GM23338 (cell line): ENCODE measurements around the gene VEGFC. TPM values are rescaled to one million over a fixed set of nuclear protein-coding genes. Genes with fewer than 3 reads are reported as not detected.

Experiments
- ATAC-seq: fragments of 200-7000 bp; cut with Tn5 transposase; 3 replicates; pipeline ENCODE4 v1.9.1; 2020
- DNase-seq: peaks from one replicate; pipeline ENCODE4 v3.0.0-alpha.2; 2015; ENCODE audit warnings: low spot score
- H2AFZ ChIP-seq: fragments of 200-600 bp; sonication (generic); 2 replicates; pipeline ENCODE4 v1.8.0; 2016; ENCODE audit warnings: antibody characterized with exemption, mild to moderate bottlenecking, moderate library complexity
- H3F3A ChIP-seq: fragments of 200-600 bp; sonication (generic); replicated peaks from 2 replicates; pipeline ENCODE4 v1.8.0; 2017; ENCODE audit warnings: antibody characterized with exemption, mixed run types, low read depth
- H3K27ac ChIP-seq: fragments of 200-600 bp; sonication (generic); 2 replicates; pipeline ENCODE4 v1.6.1; 2016; ENCODE audit warnings: low read depth
- H3K27me3 ChIP-seq: fragments of 200-600 bp; sonication (generic); 2 replicates; pipeline ENCODE4 v1.8.0; 2016; ENCODE audit warnings: mild to moderate bottlenecking, mixed run types, moderate library complexity; ENCODE audit not compliant: insufficient read depth
- H3K36me3 ChIP-seq: fragments of 200-600 bp; sonication (generic); 2 replicates; pipeline ENCODE4 v1.8.0; 2016; ENCODE audit warnings: mild to moderate bottlenecking; ENCODE audit not compliant: insufficient read depth
- H3K4me1 ChIP-seq: fragments of 200-600 bp; sonication (generic); 2 replicates; pipeline ENCODE4 v1.8.0; 2016; ENCODE audit warnings: mild to moderate bottlenecking, moderate library complexity; ENCODE audit not compliant: insufficient read depth
- H3K4me2 ChIP-seq: fragments of 200-600 bp; sonication (generic); 2 replicates; pipeline ENCODE4 v1.7.1; 2017; ENCODE audit warnings: mixed run types
- H3K4me3 ChIP-seq: fragments of 200-600 bp; sonication (generic); 2 replicates; pipeline ENCODE4 v1.6.1; 2016; ENCODE audit warnings: mixed run types
- H3K79me2 ChIP-seq: fragments of 200-600 bp; sonication (generic); replicated peaks from 2 replicates; pipeline ENCODE4 v1.8.0; 2017; ENCODE audit warnings: mild to moderate bottlenecking; ENCODE audit not compliant: insufficient read depth
- H3K9me2 ChIP-seq: fragments of 200-600 bp; sonication (generic); 2 replicates; pipeline ENCODE4 v1.8.0; 2017; ENCODE audit not compliant: insufficient read depth
- H4K20me1 ChIP-seq: fragments of 200-600 bp; sonication (generic); replicated peaks from 2 replicates; pipeline ENCODE4 v1.8.0; 2017; ENCODE audit warnings: mild to moderate bottlenecking; ENCODE audit not compliant: insufficient read depth
- H3K27ac Mint-ChIP-seq: 2 replicates; pipeline ENCODE4 v1.8.0; 2020; ENCODE audit warnings: inconsistent platforms, mild to moderate bottlenecking, moderate library complexity, mixed read lengths
- H3K27me3 Mint-ChIP-seq: 3 replicates; pipeline ENCODE4 v1.8.0; 2022; ENCODE audit warnings: low read depth, mild to moderate bottlenecking, moderate library complexity, mixed read lengths, inconsistent platforms; ENCODE audit not compliant: insufficient read depth, poor library complexity
- H3K36me3 Mint-ChIP-seq: 3 replicates; pipeline ENCODE4 v1.8.0; 2021; ENCODE audit warnings: low read depth, mild to moderate bottlenecking, inconsistent platforms, moderate library complexity, mixed read lengths
- H3K4me1 Mint-ChIP-seq: 3 replicates; pipeline ENCODE4 v1.8.0; 2020; ENCODE audit warnings: mild to moderate bottlenecking, inconsistent platforms, mixed read lengths
- H3K4me3 Mint-ChIP-seq: 3 replicates; pipeline ENCODE4 v1.8.0; 2021; ENCODE audit warnings: moderate library complexity, mild to moderate bottlenecking, inconsistent platforms, mixed read lengths
- H3K9me3 Mint-ChIP-seq: 3 replicates; pipeline ENCODE4 v1.8.0; 2020; ENCODE audit warnings: moderate library complexity, mild to moderate bottlenecking, inconsistent platforms, mixed read lengths
- CREB1 ChIP-seq: fragments of 250-450 bp; sonication (Bioruptor Pico); IDR thresholded peaks from 2 replicates; pipeline ENCODE4 v1.5.0; 2020; ENCODE audit warnings: low read depth, mild to moderate bottlenecking, moderate library complexity
- EZH2 ChIP-seq: fragments of 200-600 bp; sonication (generic); IDR thresholded peaks from one replicate; pipeline ENCODE4 v1.8.0; 2017; ENCODE audit warnings: antibody characterized with exemption, mild to moderate bottlenecking, low read depth; ENCODE audit not compliant: unreplicated experiment
- POLR2AphosphoS5 ChIP-seq: IDR thresholded peaks from 2 replicates; pipeline ENCODE4 v1.6.1; 2016; ENCODE audit warnings: antibody characterized with exemption, low read depth
- ZNF331 ChIP-seq: fragments of 250-450 bp; sonication (Bioruptor Pico); IDR thresholded peaks from 2 replicates; pipeline ENCODE4 v1.5.0; 2020; ENCODE audit warnings: low read depth, mild to moderate bottlenecking, moderate library complexity
- polyA plus RNA-seq: library from polyadenylated mRNA; unstranded; fragments of >200 nt; fragmentation: Nextera tagmentation; extraction: Ambion mirVana; gene quantifications from 2 replicates; pipeline ENCODE4 v1.2.1, GENCODE V29; 2016
- total RNA-seq: library from RNA; depleted of rRNA; stranded (reverse); fragments of >200 nt; shearing (Covaris generic); gene quantifications from 2 replicates; pipeline ENCODE4 v1.2.3, GENCODE V29; 2014
- TF ChIP-seq, protein P1 (sequence below): IDR thresholded peaks from 2 replicates; pipeline ENCODE4 v1.6.1; 2016; ENCODE audit warnings: antibody characterized with exemption
- TF ChIP-seq, protein P2 (sequence below): IDR thresholded peaks from one replicate; pipeline ENCODE4 v1.6.1; 2018; ENCODE audit warnings: antibody characterized with exemption; ENCODE audit not compliant: unreplicated experiment
- TF ChIP-seq, protein P3 (sequence below): fragments of 250-450 bp; sonication (Bioruptor Pico); IDR thresholded peaks from 2 replicates; pipeline ENCODE4 v1.5.0; 2020; ENCODE audit warnings: mild to moderate bottlenecking, moderate library complexity

Gene VEGFC
- total and polyA plus RNA-seq, 2 experiments from 2014 or later: 0.87 to 1.1 TPM

DNA sequence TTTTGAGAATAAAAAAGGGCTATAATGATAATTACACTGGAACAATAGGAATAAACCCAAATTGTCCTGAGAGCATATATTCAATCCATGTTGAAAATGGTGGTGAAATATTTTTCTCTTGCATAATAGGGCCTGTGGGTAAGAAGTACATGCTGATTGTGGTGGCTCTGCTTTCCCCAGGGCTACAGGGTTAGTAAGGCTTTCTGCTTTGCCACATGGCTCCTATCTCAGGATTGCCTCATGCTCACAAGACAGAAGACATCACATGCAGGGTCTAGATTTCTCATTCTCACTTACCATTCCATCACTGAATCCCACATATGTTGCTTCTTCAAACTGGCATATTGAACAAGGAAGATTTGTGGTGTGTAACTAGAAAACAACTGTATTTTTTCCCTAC, 12.4 kb upstream of the VEGFC start (continued):
- TF ChIP-seq, protein P1, sequence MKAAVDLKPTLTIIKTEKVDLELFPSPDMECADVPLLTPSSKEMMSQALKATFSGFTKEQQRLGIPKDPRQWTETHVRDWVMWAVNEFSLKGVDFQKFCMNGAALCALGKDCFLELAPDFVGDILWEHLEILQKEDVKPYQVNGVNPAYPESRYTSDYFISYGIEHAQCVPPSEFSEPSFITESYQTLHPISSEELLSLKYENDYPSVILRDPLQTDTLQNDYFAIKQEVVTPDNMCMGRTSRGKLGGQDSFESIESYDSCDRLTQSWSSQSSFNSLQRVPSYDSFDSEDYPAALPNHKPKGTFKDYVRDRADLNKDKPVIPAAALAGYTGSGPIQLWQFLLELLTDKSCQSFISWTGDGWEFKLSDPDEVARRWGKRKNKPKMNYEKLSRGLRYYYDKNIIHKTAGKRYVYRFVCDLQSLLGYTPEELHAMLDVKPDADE: no peak
- TF ChIP-seq POLR2AphosphoS5 (no peak), EZH2 (no peak), ZNF331 (CRISPR knock-in tag) (no peak), CREB1 (CRISPR knock-in tag) (no peak)
- TF ChIP-seq, protein P2, sequence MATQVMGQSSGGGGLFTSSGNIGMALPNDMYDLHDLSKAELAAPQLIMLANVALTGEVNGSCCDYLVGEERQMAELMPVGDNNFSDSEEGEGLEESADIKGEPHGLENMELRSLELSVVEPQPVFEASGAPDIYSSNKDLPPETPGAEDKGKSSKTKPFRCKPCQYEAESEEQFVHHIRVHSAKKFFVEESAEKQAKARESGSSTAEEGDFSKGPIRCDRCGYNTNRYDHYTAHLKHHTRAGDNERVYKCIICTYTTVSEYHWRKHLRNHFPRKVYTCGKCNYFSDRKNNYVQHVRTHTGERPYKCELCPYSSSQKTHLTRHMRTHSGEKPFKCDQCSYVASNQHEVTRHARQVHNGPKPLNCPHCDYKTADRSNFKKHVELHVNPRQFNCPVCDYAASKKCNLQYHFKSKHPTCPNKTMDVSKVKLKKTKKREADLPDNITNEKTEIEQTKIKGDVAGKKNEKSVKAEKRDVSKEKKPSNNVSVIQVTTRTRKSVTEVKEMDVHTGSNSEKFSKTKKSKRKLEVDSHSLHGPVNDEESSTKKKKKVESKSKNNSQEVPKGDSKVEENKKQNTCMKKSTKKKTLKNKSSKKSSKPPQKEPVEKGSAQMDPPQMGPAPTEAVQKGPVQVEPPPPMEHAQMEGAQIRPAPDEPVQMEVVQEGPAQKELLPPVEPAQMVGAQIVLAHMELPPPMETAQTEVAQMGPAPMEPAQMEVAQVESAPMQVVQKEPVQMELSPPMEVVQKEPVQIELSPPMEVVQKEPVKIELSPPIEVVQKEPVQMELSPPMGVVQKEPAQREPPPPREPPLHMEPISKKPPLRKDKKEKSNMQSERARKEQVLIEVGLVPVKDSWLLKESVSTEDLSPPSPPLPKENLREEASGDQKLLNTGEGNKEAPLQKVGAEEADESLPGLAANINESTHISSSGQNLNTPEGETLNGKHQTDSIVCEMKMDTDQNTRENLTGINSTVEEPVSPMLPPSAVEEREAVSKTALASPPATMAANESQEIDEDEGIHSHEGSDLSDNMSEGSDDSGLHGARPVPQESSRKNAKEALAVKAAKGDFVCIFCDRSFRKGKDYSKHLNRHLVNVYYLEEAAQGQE: no peak

DNA sequence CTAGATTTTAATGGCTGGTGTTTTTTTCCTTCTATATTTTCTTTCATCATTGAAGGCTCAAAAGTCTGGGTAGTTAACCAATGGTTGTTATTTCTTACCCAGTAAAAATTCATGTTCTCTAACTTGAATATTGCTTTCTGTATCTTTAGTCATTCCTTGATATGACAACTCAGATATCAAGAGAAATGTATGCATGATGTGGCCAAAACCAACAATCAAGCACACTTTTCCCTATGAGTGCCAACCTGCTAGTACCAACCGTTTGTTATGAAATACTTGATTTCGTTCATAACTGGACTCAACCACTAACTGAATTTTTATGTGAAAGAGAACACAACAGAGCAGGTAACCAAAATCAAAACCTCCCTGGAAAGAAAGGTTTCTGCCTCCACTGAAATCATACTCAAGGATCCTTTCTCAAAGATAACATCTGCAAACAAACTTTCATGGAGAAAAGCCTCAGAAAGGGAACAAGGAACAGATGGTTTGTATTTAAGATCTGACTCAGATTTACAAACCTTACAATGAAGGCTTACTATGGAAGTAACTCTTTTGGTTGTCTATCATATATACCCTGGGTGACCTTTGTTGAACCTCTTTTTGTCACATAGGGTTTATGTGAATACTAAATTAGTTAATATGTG, 8.3 kb upstream of the VEGFC start:
- no peak overlapping the region for H3K27ac ChIP-seq
- no peak overlapping the region for H3K4me3 ChIP-seq
- DNase-seq (no peak), ATAC-seq (no peak)
- H3K79me2 ChIP-seq: no peaks in the 10 kb centered on the region
- no peaks in the 10 kb centered on the region for H3K9me3 Mint-ChIP-seq
- no peaks in the 10 kb centered on the region for H3K36me3 ChIP-seq
- TF ChIP-seq, protein P3, sequence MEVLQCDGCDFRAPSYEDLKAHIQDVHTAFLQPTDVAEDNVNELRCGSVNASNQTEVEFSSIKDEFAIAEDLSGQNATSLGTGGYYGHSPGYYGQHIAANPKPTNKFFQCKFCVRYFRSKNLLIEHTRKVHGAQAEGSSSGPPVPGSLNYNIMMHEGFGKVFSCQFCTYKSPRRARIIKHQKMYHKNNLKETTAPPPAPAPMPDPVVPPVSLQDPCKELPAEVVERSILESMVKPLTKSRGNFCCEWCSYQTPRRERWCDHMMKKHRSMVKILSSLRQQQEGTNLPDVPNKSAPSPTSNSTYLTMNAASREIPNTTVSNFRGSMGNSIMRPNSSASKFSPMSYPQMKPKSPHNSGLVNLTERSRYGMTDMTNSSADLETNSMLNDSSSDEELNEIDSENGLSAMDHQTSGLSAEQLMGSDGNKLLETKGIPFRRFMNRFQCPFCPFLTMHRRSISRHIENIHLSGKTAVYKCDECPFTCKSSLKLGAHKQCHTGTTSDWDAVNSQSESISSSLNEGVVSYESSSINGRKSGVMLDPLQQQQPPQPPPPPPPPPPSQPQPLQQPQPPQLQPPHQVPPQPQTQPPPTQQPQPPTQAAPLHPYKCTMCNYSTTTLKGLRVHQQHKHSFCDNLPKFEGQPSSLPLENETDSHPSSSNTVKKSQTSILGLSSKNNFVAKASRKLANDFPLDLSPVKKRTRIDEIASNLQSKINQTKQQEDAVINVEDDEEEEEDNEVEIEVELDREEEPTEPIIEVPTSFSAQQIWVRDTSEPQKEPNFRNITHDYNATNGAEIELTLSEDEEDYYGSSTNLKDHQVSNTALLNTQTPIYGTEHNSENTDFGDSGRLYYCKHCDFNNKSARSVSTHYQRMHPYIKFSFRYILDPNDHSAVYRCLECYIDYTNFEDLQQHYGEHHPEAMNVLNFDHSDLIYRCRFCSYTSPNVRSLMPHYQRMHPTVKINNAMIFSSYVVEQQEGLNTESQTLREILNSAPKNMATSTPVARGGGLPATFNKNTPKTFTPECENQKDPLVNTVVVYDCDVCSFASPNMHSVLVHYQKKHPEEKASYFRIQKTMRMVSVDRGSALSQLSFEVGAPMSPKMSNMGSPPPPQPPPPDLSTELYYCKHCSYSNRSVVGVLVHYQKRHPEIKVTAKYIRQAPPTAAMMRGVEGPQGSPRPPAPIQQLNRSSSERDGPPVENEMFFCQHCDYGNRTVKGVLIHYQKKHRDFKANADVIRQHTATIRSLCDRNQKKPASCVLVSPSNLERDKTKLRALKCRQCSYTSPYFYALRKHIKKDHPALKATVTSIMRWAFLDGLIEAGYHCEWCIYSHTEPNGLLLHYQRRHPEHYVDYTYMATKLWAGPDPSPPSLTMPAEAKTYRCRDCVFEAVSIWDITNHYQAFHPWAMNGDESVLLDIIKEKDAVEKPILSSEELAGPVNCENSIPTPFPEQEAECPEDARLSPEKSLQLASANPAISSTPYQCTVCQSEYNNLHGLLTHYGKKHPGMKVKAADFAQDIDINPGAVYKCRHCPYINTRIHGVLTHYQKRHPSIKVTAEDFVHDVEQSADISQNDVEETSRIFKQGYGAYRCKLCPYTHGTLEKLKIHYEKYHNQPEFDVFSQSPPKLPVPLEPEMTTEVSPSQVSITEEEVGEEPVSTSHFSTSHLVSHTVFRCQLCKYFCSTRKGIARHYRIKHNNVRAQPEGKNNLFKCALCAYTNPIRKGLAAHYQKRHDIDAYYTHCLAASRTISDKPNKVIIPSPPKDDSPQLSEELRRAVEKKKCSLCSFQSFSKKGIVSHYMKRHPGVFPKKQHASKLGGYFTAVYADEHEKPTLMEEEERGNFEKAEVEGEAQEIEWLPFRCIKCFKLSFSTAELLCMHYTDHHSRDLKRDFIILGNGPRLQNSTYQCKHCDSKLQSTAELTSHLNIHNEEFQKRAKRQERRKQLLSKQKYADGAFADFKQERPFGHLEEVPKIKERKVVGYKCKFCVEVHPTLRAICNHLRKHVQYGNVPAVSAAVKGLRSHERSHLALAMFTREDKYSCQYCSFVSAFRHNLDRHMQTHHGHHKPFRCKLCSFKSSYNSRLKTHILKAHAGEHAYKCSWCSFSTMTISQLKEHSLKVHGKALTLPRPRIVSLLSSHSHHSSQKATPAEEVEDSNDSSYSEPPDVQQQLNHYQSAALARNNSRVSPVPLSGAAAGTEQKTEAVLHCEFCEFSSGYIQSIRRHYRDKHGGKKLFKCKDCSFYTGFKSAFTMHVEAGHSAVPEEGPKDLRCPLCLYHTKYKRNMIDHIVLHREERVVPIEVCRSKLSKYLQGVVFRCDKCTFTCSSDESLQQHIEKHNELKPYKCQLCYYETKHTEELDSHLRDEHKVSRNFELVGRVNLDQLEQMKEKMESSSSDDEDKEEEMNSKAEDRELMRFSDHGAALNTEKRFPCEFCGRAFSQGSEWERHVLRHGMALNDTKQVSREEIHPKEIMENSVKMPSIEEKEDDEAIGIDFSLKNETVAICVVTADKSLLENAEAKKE: no peak
- no peak overlapping the region for H3K4me2 ChIP-seq
- H3K36me3 Mint-ChIP-seq: no peaks in the 10 kb centered on the region
- H3F3A ChIP-seq: no peaks in the 10 kb centered on the region
- no peak overlapping the region for H3K4me3 Mint-ChIP-seq
- no peaks in the 10 kb centered on the region for H3K4me1 ChIP-seq
- H3K27ac Mint-ChIP-seq: no peak overlapping the region
- H3K4me1 Mint-ChIP-seq: no peaks in the 10 kb centered on the region
- H2AFZ ChIP-seq: no peak overlapping the region
- no peaks in the 10 kb centered on the region for H3K27me3 Mint-ChIP-seq
- no peaks in the 10 kb centered on the region for H4K20me1 ChIP-seq
- peaks cover 9% of the 10 kb centered on the region for H3K9me2 ChIP-seq
- H3K27me3 ChIP-seq: no peaks in the 10 kb centered on the region
